ENCODE measurements around the gene SGCE. TPM values are rescaled to one million over a fixed set of nuclear protein-coding genes. Genes with fewer than 3 reads are reported as not detected.

SGCE gene
- total RNA-seq, 5 donors from 2014 or later (not counting 1 experiment from before 2014, with no cell fraction given), result 0.58 to 2.2 (median 1.9) TPM

DNA sequence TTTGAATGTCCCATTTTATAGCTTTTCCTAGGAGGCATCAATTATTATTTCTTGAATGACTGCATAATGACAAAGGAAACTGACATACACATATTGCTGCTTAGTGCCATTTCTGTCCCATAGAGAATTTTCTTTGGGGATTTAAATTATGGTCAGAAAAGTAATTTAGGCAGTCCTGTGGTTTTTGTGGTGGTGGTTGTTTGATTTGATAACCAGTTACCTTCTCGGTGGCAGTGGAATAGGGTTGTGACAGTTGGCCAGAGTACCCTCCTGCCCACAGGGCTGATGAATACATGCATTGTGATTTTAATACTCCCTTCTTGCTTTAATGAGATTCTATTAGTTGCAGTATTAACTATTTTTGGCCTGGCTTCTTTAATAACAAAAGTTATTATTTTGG is 6.6 kb upstream of the SGCE start:
- no peaks in the 10 kb centered on the region for H3K9me3 ChIP-seq
- WGBS (ENCODE audit: insufficient coverage), result no CpG with 5 or more reads among the region's 1 CpG
- Mint-ChIP-seq H3K27me3 (peaks cover 3 to 8% of the 10 kb centered on the region in 2 donors), H3K4me3 (no peak overlapping the region), H3K4me1 (peaks cover 0 to 3% (median under 1%) of the 10 kb centered on the region in 3 donors), H3K36me3 (no peaks in the 10 kb centered on the region), H3K27ac (no peak overlapping the region), H3K9me3 (no peaks in the 10 kb centered on the region)
- ATAC-seq (replicated peaks in 1 of 4) (no peak), DNase-seq (no peak)
- CTCF ChIA-PET, result no interaction called here
- peaks cover 0 to under 1% of the 10 kb centered on the region in 2 experiments for H3K27me3 ChIP-seq (replicated peaks in 1 of 2; ENCODE audit: control insufficient read depth in 2 of 2, extremely low read depth in 1 of 2, insufficient read depth in 2 of 2, low read length in 1 of 2)
- no peaks in the 10 kb centered on the region for H3K4me1 ChIP-seq (ENCODE audit: control insufficient read depth in 1 of 2, extremely low read depth in 1 of 2, insufficient read depth in 2 of 2, low read length in 2 of 2)
- H3K27ac ChIP-seq (ENCODE audit: low read length), result no peak overlapping the region
- H3K36me3 ChIP-seq (ENCODE audit: control insufficient read depth in 2 of 2, extremely low read depth in 1 of 2, insufficient read depth in 1 of 2, low read length in 1 of 2), result no peaks in the 10 kb centered on the region
- POLR2A ChIA-PET, result no interaction called here
- no peak overlapping the region for H3K4me3 ChIP-seq (ENCODE audit: control insufficient read depth in 1 of 2, extremely low read depth in 1 of 2, low read length in 1 of 2)

DNA sequence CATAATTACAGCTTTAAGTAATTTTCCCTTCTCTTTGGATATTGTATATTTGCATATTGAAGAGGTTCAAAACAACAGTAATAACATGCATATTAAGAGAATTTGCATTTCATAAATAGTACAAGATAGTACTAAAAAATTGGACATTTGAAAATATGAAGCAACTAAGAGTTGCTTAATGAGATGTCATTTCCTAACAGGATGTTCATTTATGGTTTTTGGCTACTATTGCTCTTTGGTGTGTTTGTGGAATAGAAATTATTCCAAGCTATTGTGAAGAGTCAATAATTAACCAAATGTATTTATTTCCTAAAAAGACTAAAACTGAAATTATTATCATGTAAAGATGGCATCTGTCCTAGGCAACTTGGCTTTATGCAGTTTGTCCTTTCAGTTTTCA is 4.1 kb upstream of the SGCE start:
- POLR2A ChIA-PET, result no interaction called here
- CTCF ChIA-PET, result no interaction called here
- H3K4me3 Mint-ChIP-seq, result no peak overlapping the region
- H3K27ac ChIP-seq (ENCODE audit: low read length), result no peak overlapping the region
- no peaks in the 10 kb centered on the region for H3K36me3 Mint-ChIP-seq
- H3K27ac Mint-ChIP-seq, result no peak overlapping the region
- DNase-seq (no peak), ATAC-seq (replicated peaks in 1 of 4) (no peak)
- H3K36me3 ChIP-seq (ENCODE audit: control insufficient read depth in 2 of 2, extremely low read depth in 1 of 2, insufficient read depth in 1 of 2, low read length in 1 of 2), result no peaks in the 10 kb centered on the region
- H3K27me3 ChIP-seq (replicated peaks in 1 of 2; ENCODE audit: control insufficient read depth in 2 of 2, extremely low read depth in 1 of 2, insufficient read depth in 2 of 2, low read length in 1 of 2), result peaks cover 5 to 25% of the 10 kb centered on the region in 2 experiments
- H3K4me1 ChIP-seq (ENCODE audit: control insufficient read depth in 1 of 2, extremely low read depth in 1 of 2, insufficient read depth in 2 of 2, low read length in 2 of 2), result peaks cover 7 to 24% of the 10 kb centered on the region in 2 experiments
- H3K9me3 ChIP-seq, result no peaks in the 10 kb centered on the region
- H3K9me3 Mint-ChIP-seq, result no peaks in the 10 kb centered on the region
- peaks cover 5 to 8% of the 10 kb centered on the region in 2 donors for H3K27me3 Mint-ChIP-seq
- H3K4me1 Mint-ChIP-seq, result peaks cover 11 to 18% (median 15%) of the 10 kb centered on the region in 3 donors
- H3K4me3 ChIP-seq (ENCODE audit: control insufficient read depth in 1 of 2, extremely low read depth in 1 of 2, low read length in 1 of 2), result no peak overlapping the region

DNA sequence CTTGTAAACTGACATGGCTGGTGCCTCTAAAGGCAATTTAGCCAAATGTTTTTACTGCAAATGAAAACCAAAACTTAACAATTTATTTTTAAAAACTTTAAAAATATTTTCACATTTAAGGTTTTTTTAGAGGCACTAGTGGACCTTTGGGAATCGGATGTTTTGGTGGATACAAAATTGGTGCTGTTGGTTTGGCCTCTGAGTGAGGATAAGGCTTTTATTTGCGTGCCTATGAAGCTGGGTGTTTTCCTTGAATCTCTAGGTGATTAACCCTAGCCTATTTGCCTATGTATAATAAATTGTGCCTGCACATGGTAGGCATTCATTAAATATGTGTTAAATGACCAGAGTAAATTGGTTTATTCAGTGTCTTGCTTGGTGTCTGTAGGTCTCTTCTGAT is 2.9 kb upstream of the SGCE start:
- H3K36me3 Mint-ChIP-seq, result no peaks in the 10 kb centered on the region
- WGBS (ENCODE audit: insufficient coverage), result no CpG with 5 or more reads among the region's 2 CpGs

DNA sequence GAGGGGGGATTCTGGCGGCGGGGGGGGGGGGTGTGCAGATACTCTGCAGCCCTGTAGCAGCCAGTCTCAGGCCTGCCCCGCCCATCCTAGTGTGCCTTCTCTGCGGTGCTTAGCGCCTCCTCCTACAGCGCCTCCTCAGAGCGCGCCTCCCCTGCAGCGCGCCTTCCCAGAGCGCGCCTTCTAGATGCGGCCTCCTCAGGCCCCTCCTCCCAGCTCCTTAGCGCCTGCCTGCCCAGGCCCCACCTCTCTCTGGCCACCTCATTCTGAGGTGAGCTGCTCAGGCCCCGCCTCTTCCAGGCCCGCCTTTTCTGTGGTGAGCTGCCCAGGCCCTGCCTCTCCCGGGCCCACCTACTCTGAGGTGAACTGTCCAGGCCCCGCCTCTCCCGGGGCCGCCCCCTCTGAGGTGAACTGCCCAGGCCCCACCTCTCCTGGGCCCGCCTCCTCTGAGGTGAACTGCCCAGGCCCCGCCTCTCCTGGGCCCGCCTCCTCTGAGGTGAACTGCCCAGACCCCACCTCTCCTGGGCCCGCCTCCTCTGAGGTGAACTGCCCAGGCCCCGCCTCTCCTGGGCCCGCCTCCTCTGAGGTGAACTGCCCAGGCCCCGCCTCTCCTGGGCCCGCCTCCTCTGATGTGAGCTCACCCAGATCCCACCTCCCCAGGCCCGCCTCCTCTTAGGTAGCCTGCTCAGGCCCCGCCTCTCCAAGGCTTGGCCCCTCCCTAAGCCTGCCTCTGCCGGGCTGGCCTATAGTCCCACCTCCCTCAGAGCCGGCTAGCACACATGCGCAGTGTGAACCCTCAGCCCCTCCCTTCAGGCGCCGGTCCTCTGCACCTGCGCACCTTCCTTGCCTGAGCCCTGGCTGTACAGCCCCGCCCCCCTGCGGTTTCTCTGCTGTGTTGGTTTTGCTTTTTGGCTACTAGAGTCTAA is 2.1 kb upstream of the SGCE start:
- ChIA-PET POLR2A (no interaction called here), CTCF (interaction anchor here (0.5 to 0.6 kb wide), 2 partner anchors 1424 to 1541 kb away, joined by 3 read pairs; no protein-coding TSS in a partner anchor)
- 47% methylated on average over 20 of the region's 38 CpGs for WGBS (ENCODE audit: insufficient coverage)
- Histone ChIP-seq H3K9me3 (no peaks in the 10 kb centered on the region), H3K4me1 (ENCODE audit: control insufficient read depth in 1 of 2, extremely low read depth in 1 of 2, insufficient read depth in 2 of 2, low read length in 2 of 2) (peaks cover 11 to 28% of the 10 kb centered on the region in 2 experiments), H3K4me3 (ENCODE audit: control insufficient read depth in 1 of 2, extremely low read depth in 1 of 2, low read length in 1 of 2) (peak overlapping the region in 1 of 2 donors; percentile 59), H3K27me3 (replicated peaks in 1 of 2; ENCODE audit: control insufficient read depth in 2 of 2, extremely low read depth in 1 of 2, insufficient read depth in 2 of 2, low read length in 1 of 2) (peaks cover 11 to 28% of the 10 kb centered on the region in 2 experiments), H3K36me3 (ENCODE audit: control insufficient read depth in 2 of 2, extremely low read depth in 1 of 2, insufficient read depth in 1 of 2, low read length in 1 of 2) (no peaks in the 10 kb centered on the region), H3K27ac (ENCODE audit: low read length) (no peak overlapping the region)
- Mint-ChIP-seq H3K27ac (no peak overlapping the region), H3K4me1 (peaks cover 17 to 23% (median 21%) of the 10 kb centered on the region in 3 donors), H3K4me3 (peak overlapping the region; percentile 82 to 88 (median 83)), H3K27me3 (peaks cover 4 to 14% of the 10 kb centered on the region in 2 donors), H3K36me3 (no peaks in the 10 kb centered on the region), H3K9me3 (no peaks in the 10 kb centered on the region)
- ATAC-seq (replicated peaks in 1 of 4), result peak; percentile 82 to 87 (median 84)
- peak; percentile 80 to 97 (median 94) for DNase-seq

More for the DNA sequence above, 2.9 kb upstream of the SGCE start:
- H3K4me3 Mint-ChIP-seq, result no peak overlapping the region
- Histone ChIP-seq H3K4me3 (ENCODE audit: control insufficient read depth in 1 of 2, extremely low read depth in 1 of 2, low read length in 1 of 2) (no peak overlapping the region), H3K4me1 (ENCODE audit: control insufficient read depth in 1 of 2, extremely low read depth in 1 of 2, insufficient read depth in 2 of 2, low read length in 2 of 2) (peaks cover 11 to 28% of the 10 kb centered on the region in 2 experiments), H3K27ac (ENCODE audit: low read length) (no peak overlapping the region), H3K9me3 (no peaks in the 10 kb centered on the region), H3K27me3 (replicated peaks in 1 of 2; ENCODE audit: control insufficient read depth in 2 of 2, extremely low read depth in 1 of 2, insufficient read depth in 2 of 2, low read length in 1 of 2) (peaks cover 9 to 28% of the 10 kb centered on the region in 2 experiments), H3K36me3 (ENCODE audit: control insufficient read depth in 2 of 2, extremely low read depth in 1 of 2, insufficient read depth in 1 of 2, low read length in 1 of 2) (no peaks in the 10 kb centered on the region)
- H3K9me3 Mint-ChIP-seq, result no peaks in the 10 kb centered on the region
- POLR2A ChIA-PET, result no interaction called here
- no peak for ATAC-seq (replicated peaks in 1 of 4)
- no peak for DNase-seq
- no peak overlapping the region for H3K27ac Mint-ChIP-seq
- CTCF ChIA-PET, result interaction anchor here (0.5 to 1.0 kb wide), 3 partner anchors 10 to 1542 kb away, joined by 3 read pairs; no protein-coding TSS in a partner anchor
- H3K27me3 Mint-ChIP-seq, result peaks cover 4 to 10% of the 10 kb centered on the region in 2 donors
- peaks cover 17 to 23% (median 21%) of the 10 kb centered on the region in 3 donors for H3K4me1 Mint-ChIP-seq

DNA sequence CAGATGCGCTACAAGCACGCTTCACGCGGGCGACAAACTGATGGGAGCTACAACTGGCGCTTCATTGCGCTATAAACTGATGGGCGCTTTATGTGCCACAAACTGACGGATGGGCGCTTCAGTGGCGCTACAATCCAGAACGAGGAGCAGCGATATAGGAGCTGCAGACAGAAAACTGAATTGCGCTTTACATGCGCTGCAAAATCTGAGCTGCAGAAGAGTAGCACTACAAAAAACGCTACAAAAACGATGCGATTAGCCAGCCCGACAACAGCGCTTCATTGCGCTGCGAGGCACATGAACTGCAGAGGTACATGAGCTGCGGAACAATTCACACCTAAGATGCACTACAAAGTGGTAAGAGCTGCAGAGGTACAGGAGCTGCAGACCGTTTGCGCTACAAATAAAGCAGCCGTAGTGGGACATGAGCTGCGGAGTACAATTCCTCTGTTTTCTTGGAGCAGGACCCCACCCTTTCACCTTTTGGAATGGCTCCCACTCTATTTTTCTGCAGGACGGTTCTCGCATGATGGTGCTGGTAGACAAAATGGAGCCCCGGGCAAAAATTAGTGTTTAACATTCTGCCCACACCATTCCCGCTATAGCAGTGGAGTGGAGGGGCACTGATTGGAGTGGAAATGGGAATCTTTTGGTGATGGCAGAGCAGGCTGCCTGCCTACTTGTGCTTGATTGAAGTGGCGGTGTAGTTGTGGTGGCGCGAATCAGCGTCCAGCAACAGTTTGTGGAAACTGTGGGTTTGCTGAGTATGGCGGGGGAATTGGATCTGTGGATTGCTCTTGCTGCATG is 1.2 kb upstream of the SGCE start:
- Histone ChIP-seq H3K9me3 (no peaks in the 10 kb centered on the region), H3K27ac (ENCODE audit: low read length) (peak overlapping the region; percentile 29), H3K4me3 (ENCODE audit: control insufficient read depth in 1 of 2, extremely low read depth in 1 of 2, low read length in 1 of 2) (peak overlapping the region; percentile 59 to 65), H3K27me3 (replicated peaks in 1 of 2; ENCODE audit: control insufficient read depth in 2 of 2, extremely low read depth in 1 of 2, insufficient read depth in 2 of 2, low read length in 1 of 2) (peaks cover 13 to 28% of the 10 kb centered on the region in 2 experiments), H3K36me3 (ENCODE audit: control insufficient read depth in 2 of 2, extremely low read depth in 1 of 2, insufficient read depth in 1 of 2, low read length in 1 of 2) (no peaks in the 10 kb centered on the region), H3K4me1 (ENCODE audit: control insufficient read depth in 1 of 2, extremely low read depth in 1 of 2, insufficient read depth in 2 of 2, low read length in 2 of 2) (peaks cover 11 to 28% of the 10 kb centered on the region in 2 experiments)
- Mint-ChIP-seq H3K36me3 (no peaks in the 10 kb centered on the region), H3K27ac (peak overlapping the region; percentile 47 to 59), H3K4me3 (peak overlapping the region; percentile 82 to 88 (median 83)), H3K27me3 (peaks cover 9 to 17% of the 10 kb centered on the region in 2 donors), H3K9me3 (no peaks in the 10 kb centered on the region), H3K4me1 (peaks cover 17 to 23% (median 21%) of the 10 kb centered on the region in 3 donors)
- no peak for ATAC-seq (replicated peaks in 1 of 4)
- ChIA-PET CTCF (interaction anchor here (0.6 to 1.0 kb wide), 5 partner anchors 13 to 652 kb away, joined by 3 to 12 read pairs (median 4); no protein-coding TSS in a partner anchor), POLR2A (no interaction called here)
- 47% methylated on average over 32 of the region's 36 CpGs for WGBS (ENCODE audit: insufficient coverage)
- DNase-seq, result peak in 23 of 35 experiments; percentile 7 to 58 (median 17)

DNA sequence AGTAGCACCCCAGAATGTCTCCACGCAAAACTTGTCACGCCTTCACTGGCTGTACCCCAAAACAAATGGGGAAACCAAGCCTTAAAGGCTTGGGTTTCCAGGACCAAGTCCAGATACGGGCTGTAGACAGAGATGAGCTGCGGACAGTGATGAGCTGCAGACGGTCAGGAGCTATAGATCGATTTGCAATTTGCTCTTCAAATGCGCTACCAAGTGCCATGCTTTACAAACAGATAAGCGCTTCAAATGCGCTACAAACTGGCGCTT is 658 bp upstream of the SGCE start:
- 51% methylated on average over 10 of the region's 10 CpGs for WGBS (ENCODE audit: insufficient coverage)
- ATAC-seq (replicated peaks in 1 of 4) (no peak), DNase-seq (no peak)
- H3K27ac Mint-ChIP-seq, result peak overlapping the region in 1 of 2 donors; percentile 47
- H3K4me1 ChIP-seq (ENCODE audit: control insufficient read depth in 1 of 2, extremely low read depth in 1 of 2, insufficient read depth in 2 of 2, low read length in 2 of 2), result peaks cover 11 to 28% of the 10 kb centered on the region in 2 experiments
- H3K36me3 ChIP-seq (ENCODE audit: control insufficient read depth in 2 of 2, extremely low read depth in 1 of 2, insufficient read depth in 1 of 2, low read length in 1 of 2), result no peaks in the 10 kb centered on the region
- peak overlapping the region; percentile 59 to 65 for H3K4me3 ChIP-seq (ENCODE audit: control insufficient read depth in 1 of 2, extremely low read depth in 1 of 2, low read length in 1 of 2)
- H3K27me3 ChIP-seq (replicated peaks in 1 of 2; ENCODE audit: control insufficient read depth in 2 of 2, extremely low read depth in 1 of 2, insufficient read depth in 2 of 2, low read length in 1 of 2), result peaks cover 13 to 28% of the 10 kb centered on the region in 2 experiments
- no peaks in the 10 kb centered on the region for H3K36me3 Mint-ChIP-seq
- no peak overlapping the region for H3K27ac ChIP-seq (ENCODE audit: low read length)
- H3K4me1 Mint-ChIP-seq, result peaks cover 17 to 23% (median 21%) of the 10 kb centered on the region in 3 donors
- H3K27me3 Mint-ChIP-seq, result peaks cover 13 to 22% of the 10 kb centered on the region in 2 donors
- H3K9me3 ChIP-seq, result no peaks in the 10 kb centered on the region
- CTCF ChIA-PET, result interaction anchor here (0.7 to 1.0 kb wide), 3 partner anchors 12 to 556 kb away, joined by 3 to 4 read pairs (median 3); no protein-coding TSS in a partner anchor
- no peaks in the 10 kb centered on the region for H3K9me3 Mint-ChIP-seq
- POLR2A ChIA-PET, result no interaction called here
- H3K4me3 Mint-ChIP-seq, result peak overlapping the region; percentile 82 to 88 (median 83)

All from T-cell (primary cell).